Transverse colon (tissue), 4 donors: ENCODE measurements around the gene MBNL2.

Experiments used
- EP300 ChIP-seq: sonication (generic); formaldehyde crosslinking; IDR thresholded peaks from one replicate; pipeline ENCODE4 v1.6.1; 2017; ENCODE audit warnings: antibody characterized with exemption, low read depth
- POLR2A ChIP-seq: fragments of 450-650 bp; IDR thresholded peaks from one replicate; pipeline ENCODE4 v1.6.1; 2016; ENCODE audit warnings: antibody characterized with exemption, mild to moderate bottlenecking, moderate library complexity
- POLR2AphosphoS5 ChIP-seq, 3 donors: sonication (generic); formaldehyde crosslinking; IDR thresholded peaks; one replicate each; pipeline ENCODE4 v1.6.1; 2016; ENCODE audit warnings: antibody characterized with exemption in 3 of 3
- TF ChIP-seq, protein P1 (sequence below), 5 experiments: fragments of 200-600 bp in 3 of 5; fragments of 450-650 bp in 2 of 5; sonication (generic) in 3 of 5; IDR thresholded peaks; 1 replicate in 2 of 5; 2 replicates in 3 of 5; pipeline ENCODE4 v1.5.1; 2016 to 2017; ENCODE audit warnings: antibody characterized with exemption in 5 of 5, inconsistent platforms in 3 of 5, mild to moderate bottlenecking in 2 of 5, moderate library complexity in 1 of 5

GRCh38 chr13:97414392-97414791, 192.3 kb downstream of the MBNL2 start:
- TF ChIP-seq, protein P1, sequence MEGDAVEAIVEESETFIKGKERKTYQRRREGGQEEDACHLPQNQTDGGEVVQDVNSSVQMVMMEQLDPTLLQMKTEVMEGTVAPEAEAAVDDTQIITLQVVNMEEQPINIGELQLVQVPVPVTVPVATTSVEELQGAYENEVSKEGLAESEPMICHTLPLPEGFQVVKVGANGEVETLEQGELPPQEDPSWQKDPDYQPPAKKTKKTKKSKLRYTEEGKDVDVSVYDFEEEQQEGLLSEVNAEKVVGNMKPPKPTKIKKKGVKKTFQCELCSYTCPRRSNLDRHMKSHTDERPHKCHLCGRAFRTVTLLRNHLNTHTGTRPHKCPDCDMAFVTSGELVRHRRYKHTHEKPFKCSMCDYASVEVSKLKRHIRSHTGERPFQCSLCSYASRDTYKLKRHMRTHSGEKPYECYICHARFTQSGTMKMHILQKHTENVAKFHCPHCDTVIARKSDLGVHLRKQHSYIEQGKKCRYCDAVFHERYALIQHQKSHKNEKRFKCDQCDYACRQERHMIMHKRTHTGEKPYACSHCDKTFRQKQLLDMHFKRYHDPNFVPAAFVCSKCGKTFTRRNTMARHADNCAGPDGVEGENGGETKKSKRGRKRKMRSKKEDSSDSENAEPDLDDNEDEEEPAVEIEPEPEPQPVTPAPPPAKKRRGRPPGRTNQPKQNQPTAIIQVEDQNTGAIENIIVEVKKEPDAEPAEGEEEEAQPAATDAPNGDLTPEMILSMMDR (IDR thresholded peaks at IDR 0.05), result no peak
- TF ChIP-seq EP300 (no peak), POLR2AphosphoS5 (IDR thresholded peaks at IDR 0.05) (no peak), POLR2A (no peak)
